HepG2 (cell line): ENCODE measurements around the gene SERINC2.

Experiments used
- ATF2 ChIP-seq: sonication (generic); formaldehyde crosslinking; IDR thresholded peaks from 2 replicates; pipeline ENCODE4 v1.4.0; 2020; ENCODE audit warnings: missing genetic modification reagents
- ELK4 ChIP-seq: sonication (generic); formaldehyde crosslinking; IDR thresholded peaks from 2 replicates; pipeline ENCODE4 v1.9.0; 2021; ENCODE audit warnings: missing genetic modification reagents, borderline replicate concordance
- GATA4 ChIP-seq: sonication (generic); IDR thresholded peaks from 2 replicates; pipeline ENCODE4 v1.6.1; 2016; ENCODE audit warnings: antibody characterized with exemption, low read depth, borderline replicate concordance
- PBX3 ChIP-seq: sonication (generic); formaldehyde crosslinking; IDR thresholded peaks from 2 replicates; pipeline ENCODE4 v1.8.1; 2023; ENCODE audit warnings: missing genetic modification reagents, inconsistent platforms, borderline replicate concordance
- PITX1 ChIP-seq: sonication (generic); formaldehyde crosslinking; IDR thresholded peaks from 2 replicates; pipeline ENCODE4 v1.5.1; 2020; ENCODE audit warnings: mild to moderate bottlenecking, missing genetic modification reagents
- RAD21 ChIP-seq: fragments of 450-650 bp; formaldehyde crosslinking; IDR thresholded peaks from 2 replicates; pipeline ENCODE4 v1.5.0; 2020; ENCODE audit warnings: mild to moderate bottlenecking
- RFX1 ChIP-seq: fragments of 450-650 bp; IDR thresholded peaks from 2 replicates; pipeline ENCODE4 v1.6.1; 2017
- SIN3A ChIP-seq: IDR thresholded peaks from 2 replicates; pipeline ENCODE4 v1.6.1; 2011; ENCODE audit warnings: low read depth, mild to moderate bottlenecking, control low read depth, low read length, borderline replicate concordance
- YY1 ChIP-seq: IDR thresholded peaks from 2 replicates; pipeline ENCODE4 v1.6.1; 2011; ENCODE audit warnings: low read length, low read depth, moderate library complexity, mild to moderate bottlenecking; ENCODE audit not compliant: insufficient read depth, insufficient replicate concordance
- ZNF761 ChIP-seq: sonication (generic); formaldehyde crosslinking; conservative IDR thresholded peaks from 2 replicates; pipeline ENCODE4 v1.4.0; 2020; ENCODE audit warnings: mild to moderate bottlenecking, missing genetic modification reagents
- ZSCAN30 ChIP-seq: sonication (generic); formaldehyde crosslinking; IDR thresholded peaks from 2 replicates; pipeline ENCODE4 v1.5.0; 2020; ENCODE audit warnings: mild to moderate bottlenecking, missing genetic modification reagents

- TF ChIP-seq ZSCAN30 (no peak), ZNF761 (CRISPR knock-in tag) (no peak), PITX1 (CRISPR knock-in tag) (no peak), YY1 (no peak), ATF2 (no peak), RAD21 (CRISPR knock-in tag) (no peak), GATA4 (no peak), ELK4 (CRISPR knock-in tag) (no peak), RFX1 (no peak), SIN3A (no peak), PBX3 (CRISPR knock-in tag) (no peak)
These were observed 10.5 kb downstream of the SERINC2 start for GRCh38 chr1:31423418-31423947.
